ENCODE measurements around the gene VGLL4.

DNA sequence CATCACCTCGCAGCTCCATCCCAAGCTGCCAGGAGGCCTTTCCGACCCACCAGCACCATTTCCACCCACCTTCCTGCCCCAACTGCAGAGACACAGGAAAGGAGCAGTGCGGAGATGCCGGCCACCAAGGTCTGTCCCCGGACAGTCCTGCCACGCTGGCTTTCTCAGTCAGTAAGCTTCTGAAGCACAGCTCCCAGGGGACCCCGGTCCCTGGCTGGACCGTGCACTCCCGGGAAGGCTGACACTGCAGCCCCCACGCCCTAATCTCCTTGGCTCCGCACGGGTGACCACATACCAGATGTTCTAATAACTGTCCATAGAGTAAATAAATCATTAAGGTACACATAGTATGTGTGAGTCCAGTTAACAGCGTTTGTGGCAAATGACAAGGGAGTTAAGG lies 73.5 kb downstream of the VGLL4 start:
- no peak for TF ChIP-seq EZH2phosphoT487 (IDR thresholded peaks at IDR 0.05; ENCODE audit: borderline replicate concordance, low read depth, low read length)
- TF ChIP-seq, protein P1, sequence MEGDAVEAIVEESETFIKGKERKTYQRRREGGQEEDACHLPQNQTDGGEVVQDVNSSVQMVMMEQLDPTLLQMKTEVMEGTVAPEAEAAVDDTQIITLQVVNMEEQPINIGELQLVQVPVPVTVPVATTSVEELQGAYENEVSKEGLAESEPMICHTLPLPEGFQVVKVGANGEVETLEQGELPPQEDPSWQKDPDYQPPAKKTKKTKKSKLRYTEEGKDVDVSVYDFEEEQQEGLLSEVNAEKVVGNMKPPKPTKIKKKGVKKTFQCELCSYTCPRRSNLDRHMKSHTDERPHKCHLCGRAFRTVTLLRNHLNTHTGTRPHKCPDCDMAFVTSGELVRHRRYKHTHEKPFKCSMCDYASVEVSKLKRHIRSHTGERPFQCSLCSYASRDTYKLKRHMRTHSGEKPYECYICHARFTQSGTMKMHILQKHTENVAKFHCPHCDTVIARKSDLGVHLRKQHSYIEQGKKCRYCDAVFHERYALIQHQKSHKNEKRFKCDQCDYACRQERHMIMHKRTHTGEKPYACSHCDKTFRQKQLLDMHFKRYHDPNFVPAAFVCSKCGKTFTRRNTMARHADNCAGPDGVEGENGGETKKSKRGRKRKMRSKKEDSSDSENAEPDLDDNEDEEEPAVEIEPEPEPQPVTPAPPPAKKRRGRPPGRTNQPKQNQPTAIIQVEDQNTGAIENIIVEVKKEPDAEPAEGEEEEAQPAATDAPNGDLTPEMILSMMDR (conservative IDR thresholded peaks at IDR 0.05; ENCODE audit: low read length) = no peak

Data from OCI-LY7 (cell line).